GM18951 (cell line): ENCODE data around the gene KRTAP9-7.
"Not testable (repeated sequence)": the region's sequence is repeated elsewhere in the genome, so short reads cannot be mapped to it uniquely, and the experiment has no call there.

ENCODE experiments used
- POLR2A ChIP-seq: IDR thresholded peaks from 4 replicates; pipeline ENCODE4 v1.6.1; 2011; ENCODE audit warnings: mild to moderate bottlenecking; ENCODE audit not compliant: insufficient read length, insufficient read depth; ENCODE audit errors: extremely low read depth
- in situ Hi-C: fragments of 300-500 bp; cut with MboI; formaldehyde crosslinking; loops from one replicate; pipeline ENCODE4 v1.12.0; 2022; ENCODE audit warnings: low sequenced_read_pairs, mixed read lengths, inconsistent platforms; ENCODE audit not compliant: unreplicated experiment

The KRTAP9-7 gene

DNA sequence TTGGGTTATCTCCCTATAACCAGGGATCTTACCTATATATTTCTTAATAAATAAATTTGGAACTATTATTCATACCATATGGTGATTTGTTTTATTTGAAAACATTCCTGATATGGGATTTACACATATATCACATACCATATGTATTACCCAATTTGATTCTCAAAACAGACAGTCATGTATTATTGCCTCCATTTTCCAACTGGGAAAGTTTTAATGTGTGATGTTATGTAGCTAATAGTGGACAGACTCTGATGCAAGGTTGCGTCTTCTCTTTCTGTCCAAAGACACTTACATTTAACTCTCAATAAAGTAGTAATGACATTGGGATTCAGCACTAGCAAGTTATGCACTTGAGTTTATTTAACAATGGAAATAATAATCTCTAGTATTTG, 19.2 kb upstream of the KRTAP9-7 start:
- TF ChIP-seq POLR2A = no peak
- in situ Hi-C loops = no loop called here

DNA sequence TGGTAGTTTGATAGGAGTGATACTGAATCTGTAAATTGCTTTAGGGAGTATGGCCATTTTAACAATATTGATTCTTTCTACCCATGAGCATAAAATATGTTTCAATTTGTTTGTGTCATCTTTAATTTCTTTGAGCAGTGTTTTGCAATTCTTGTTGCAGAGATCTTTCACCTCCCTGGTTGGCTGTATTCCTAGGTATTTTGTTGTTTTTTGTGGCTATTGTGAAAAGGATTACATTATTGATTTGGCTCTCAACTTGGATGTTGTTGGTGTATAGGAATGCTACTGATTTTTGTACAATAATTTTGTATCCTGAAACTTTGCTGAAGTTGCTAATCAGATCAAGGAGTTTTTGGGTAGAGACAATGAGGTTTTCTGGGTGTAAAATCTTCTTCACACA, 17.1 kb upstream of the KRTAP9-7 start:
- in situ Hi-C loops = no loop called here
- no peak for TF ChIP-seq POLR2A

DNA sequence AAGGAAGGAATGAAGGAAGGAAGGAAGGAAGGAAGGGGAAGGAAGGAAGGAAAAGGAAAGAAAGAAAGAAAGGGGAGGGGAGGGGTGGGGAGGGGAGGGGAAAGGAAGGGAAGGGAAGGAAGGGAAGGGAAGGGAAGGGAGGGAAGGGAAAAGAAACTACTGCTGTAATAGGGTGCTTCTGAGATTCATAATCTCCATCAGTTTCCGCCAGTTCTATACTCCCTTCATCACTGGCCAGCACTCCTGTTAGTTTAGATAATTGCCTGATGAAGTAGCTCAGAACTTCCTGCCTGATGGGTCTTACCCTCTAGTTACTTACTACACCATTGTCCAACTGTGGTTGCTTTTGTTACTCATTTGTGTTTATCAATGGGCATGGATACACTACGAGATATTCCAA, 12.3 kb upstream of the KRTAP9-7 start:
- no peak for TF ChIP-seq POLR2A
- in situ Hi-C loops = no loop called here

DNA sequence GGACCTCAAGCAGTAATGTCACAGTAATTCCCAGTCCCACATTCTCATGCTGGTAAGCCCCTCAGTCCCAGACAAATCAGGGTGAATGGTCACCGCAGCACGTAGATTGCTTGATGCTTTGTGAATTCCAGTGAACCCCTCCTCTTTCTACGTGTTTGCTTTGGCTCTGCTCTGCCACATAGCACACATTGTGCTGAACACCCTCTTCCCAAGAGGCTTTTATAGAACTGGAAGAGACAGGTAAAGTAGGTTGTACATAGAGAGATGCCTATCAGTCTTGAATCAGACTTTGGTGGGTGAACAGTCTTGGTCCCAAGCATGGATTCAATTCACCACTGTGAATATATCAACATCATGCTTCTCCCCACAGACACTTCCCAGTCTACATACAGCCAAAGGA, 10.9 kb upstream of the KRTAP9-7 start:
- in situ Hi-C loops = no loop called here
- TF ChIP-seq POLR2A = no peak

DNA sequence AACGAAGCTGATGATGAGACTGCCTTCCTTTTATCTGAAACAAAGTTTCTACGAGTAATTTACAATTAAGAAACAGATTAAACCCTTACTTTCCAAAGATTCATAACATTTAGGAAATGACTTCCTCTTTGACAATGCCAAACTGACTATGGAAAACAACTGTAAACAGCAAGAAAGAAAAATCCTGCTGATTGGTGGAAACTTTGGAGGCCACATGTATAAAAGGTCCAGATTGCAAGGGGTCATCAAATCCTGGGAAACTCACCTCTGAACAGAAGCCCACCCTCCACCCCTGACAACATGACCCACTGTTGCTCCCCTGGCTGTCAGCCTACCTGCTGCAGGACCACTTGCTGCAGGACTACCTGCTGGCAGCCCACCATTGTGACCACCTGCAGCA, 10.4 kb upstream of the KRTAP9-7 start, which contains the start of gene KRTAP9-6:
Gene KRTAP9-6 (plus strand): TSS at position 301 of the 400 bp plus-strand sequence. CDS start 0 bp downstream, at position 301.
- in situ Hi-C loops = no loop called here
- TF ChIP-seq POLR2A = no peak

DNA sequence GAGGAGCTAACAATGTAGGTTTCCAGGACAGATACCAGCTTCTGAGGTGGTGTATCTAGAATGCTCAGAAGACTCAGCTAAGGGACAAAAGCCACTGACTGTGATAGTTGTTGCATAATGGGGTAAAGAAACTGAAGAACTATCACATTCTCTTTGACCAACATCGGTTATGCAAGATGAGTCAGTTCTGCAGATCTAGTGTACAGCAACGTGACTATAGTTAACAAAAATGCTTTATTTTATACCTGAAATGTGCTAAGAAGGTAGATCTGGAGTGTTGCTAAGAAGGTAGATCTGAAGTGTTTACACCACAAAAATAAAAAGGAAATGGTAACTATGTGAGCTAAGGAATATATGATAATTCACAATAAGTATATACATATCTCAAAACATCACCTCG, 7.8 kb upstream of the KRTAP9-7 start:
- no peak for TF ChIP-seq POLR2A

DNA sequence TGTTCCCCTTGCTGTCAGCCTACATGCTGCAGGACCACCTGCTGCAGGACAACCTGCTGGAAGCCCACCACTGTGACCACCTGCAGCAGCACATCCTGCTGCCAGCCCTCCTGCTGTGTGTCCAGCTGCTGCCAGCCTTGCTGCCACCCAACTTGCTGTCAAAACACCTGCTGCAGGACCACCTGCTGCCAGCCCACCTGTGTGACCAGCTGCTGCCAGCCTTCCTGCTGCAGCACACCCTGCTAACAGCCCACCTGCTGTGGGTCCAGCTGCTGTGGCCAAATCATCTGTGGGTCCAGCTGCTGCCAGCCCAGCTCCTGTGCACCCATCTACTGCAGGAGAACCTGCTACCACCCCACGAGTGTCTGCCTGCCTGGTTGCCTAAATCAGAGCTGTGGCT, 4.2 kb upstream of the KRTAP9-7 start:
- in situ Hi-C loops = not testable (repeated sequence)

More for the DNA sequence above, 7.8 kb upstream of the KRTAP9-7 start:
- in situ Hi-C loops = no loop called here

DNA sequence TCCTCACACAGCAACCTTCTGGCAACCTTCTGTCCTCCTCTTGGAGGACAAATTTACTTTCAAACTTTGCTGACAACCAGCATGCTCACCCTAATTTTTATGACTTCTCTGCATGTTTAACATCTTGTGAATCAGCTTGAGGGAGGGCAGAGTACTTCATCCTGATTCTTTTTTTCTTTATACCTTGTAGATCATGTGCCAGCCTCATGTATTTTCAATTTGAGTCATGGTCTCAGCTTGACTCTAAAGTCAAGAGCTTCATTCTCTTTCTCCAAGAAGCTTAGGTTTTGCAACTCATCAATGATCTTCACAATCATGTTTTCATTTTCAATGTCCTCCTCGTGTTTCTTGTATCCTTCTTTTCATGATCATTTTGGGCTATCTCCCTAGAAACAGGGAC, 3.6 kb upstream of the KRTAP9-7 start:
- in situ Hi-C loops = no loop called here
- no peak for TF ChIP-seq POLR2A

DNA sequence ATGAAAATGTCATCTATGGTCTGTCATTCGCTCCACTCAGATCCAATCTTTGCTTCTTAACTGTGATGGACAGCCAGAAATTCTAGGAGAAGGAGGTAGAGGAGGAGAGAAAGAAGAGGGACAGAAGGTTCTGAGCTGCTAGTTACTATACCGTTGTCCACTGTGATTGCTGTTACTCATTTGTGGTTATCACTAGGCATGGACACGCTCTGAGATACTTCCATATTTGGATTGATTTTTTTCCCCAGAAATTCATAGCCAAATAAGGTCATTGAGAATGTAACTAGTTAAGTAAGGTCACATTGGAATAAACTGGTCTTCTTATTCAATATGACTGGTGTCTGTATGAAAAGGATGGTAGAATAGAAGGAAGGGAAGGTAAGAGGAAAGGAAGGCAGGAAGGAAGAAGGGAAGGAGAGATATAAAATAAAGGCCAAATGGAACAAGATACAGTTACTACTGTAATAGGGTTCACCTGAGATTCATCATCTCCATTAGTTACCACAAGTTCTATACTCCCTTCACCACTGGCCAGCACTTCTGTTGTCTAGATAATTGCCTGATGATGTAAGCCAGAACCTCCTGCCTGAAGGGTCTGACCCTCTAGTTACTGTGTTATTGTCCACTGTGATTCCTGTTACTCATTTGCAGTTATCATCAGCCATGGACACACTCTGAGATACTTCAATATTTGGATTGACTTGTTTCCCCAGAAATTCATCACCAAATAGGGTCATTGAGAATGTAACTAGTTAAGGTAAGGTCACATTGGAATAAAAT, 2.9 kb downstream of the KRTAP9-7 start:
- in situ Hi-C loops = loop anchor here (5.0 kb wide), 1 partner anchor 546 kb away; no protein-coding TSS in a partner anchor
- no peak for TF ChIP-seq POLR2A

DNA sequence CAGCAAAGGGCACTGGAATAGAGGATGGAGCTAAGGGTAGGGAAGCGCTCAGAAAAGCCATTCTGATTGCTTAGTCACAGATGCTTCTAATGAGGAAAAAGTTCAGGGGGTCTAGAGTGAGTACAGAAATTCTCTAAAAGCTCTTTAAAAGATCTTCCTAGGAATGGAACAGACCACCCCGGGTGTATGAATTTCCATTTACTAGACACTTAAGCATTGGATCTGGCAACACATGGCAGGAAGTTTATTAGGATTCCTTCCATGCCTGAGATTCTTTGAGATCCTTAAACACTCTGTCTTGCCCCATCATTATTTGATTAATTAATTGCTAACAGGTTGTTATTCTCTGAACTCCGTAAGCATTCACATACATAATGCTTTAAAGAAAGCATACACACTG, 8.5 kb downstream of the KRTAP9-7 start:
- in situ Hi-C loops = loop anchor here (10.0 kb wide), 1 partner anchor 111 kb away; the partner anchor contains the start of gene KRT31
- no peak for TF ChIP-seq POLR2A

DNA sequence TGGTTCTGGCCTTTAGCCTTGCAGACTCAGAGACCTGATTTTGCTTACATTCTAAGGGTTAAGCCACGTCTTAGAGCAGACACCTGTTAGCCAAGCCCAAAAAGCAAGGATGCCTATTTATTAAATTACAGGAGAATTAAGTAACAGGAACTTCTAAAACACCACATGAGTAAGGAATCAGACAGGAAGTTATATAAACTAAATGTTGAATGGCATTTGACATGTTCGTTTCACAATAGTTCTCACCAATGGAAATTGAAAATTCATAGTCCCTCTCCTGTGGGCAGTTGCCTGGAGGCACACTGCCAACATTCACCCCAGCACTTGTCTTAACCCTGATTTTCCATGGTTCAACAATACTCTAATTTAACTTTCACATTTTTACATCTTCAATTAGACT, 9.0 kb downstream of the KRTAP9-7 start:
- TF ChIP-seq POLR2A = no peak
- in situ Hi-C loops = loop anchor here (10.0 kb wide), 1 partner anchor 110 kb away; the partner anchor contains the start of gene KRT31

DNA sequence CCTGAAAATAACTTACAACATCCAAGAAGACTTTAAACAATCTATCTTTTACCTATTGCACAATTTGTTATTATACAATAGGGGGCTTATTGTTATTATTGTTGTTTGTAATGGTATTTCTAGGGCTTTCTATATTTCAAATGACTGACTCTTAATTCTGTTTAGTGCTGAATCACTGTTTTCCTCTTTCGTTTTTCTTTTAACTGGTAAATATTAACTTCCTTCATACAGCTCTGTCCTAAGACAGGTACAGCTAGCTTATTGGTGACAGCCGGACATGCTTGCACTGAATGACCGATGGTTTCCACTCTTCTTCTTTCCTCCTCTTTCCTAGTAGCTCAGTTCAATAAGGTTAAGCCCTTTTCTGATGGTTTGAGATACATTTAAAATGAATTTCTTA, 11.6 kb downstream of the KRTAP9-7 start:
- TF ChIP-seq POLR2A = no peak
- in situ Hi-C loops = loop anchor here (10.0 kb wide), 1 partner anchor 108 kb away; the partner anchor contains the start of gene KRT31

DNA sequence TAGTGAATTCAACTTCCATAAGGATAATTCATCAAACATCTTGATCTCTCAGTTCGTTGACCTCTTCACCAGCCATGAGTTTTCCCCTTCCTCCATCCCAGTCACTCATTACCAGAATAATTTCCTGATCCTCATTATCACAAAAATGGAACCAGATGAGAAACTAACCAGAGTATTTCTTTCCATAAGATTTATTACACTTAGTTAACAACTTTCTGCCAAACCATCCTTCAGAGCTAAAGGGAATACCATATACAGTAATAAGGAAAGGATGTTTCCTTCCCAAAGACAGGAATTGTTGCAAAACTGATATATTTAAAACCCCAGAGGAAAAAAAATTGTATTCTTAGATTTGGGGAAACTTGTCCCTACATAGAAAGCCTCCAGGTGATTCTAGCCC, 18.5 kb downstream of the KRTAP9-7 start:
- no peak for TF ChIP-seq POLR2A

DNA sequence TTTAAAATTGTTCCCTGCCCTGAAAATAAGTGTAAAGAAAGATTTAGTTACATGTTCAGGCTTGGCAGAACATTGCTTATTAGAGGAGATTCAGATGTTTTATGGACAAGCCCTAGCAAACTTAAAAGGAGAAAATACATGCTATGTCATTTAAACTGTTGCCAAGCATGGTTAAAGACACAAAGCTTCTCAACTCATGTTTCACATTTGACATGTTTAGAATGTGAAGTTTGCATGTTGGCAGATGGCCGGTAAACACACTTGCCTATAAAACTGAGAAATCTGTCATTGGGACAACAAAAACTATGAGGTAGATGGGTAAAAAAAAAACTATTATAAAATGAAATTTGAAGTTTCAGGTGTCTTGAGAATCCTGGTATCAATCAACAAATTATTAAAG, 21.3 kb downstream of the KRTAP9-7 start:
- in situ Hi-C loops = no loop called here
- TF ChIP-seq POLR2A = no peak

More for the DNA sequence above, 18.5 kb downstream of the KRTAP9-7 start:
- in situ Hi-C loops = no loop called here
